Spinal cord (tissue), 10 donors: ENCODE data around the gene NEUROG1. TPM values are rescaled to one million over a fixed set of nuclear protein-coding genes. Genes with fewer than 3 reads are reported as not detected.
"Not testable (repeated sequence)": the region's sequence is repeated elsewhere in the genome, so short reads cannot be mapped to it uniquely, and the experiment has no call there.

Experiments used
- DNase-seq, 6 donors: peaks; one replicate each; pipeline versions ENCODE4 v3.0.0 to v3.0.0-alpha.2; 2013 to 2015; ENCODE audit warnings: low spot score in 6 of 6, low read depth in 4 of 6
- H3K27ac ChIP-seq: one replicate; pipeline ENCODE4 v1.5.1; 2013; ENCODE audit warnings: low read depth, low read length, control low read depth
- H3K27me3 ChIP-seq: one replicate; pipeline ENCODE4 v1.6.1; 2013; ENCODE audit warnings: low read length; ENCODE audit not compliant: control insufficient read depth, insufficient read depth
- H3K36me3 ChIP-seq: one replicate; pipeline ENCODE4 v1.6.1; 2013; ENCODE audit warnings: low read length; ENCODE audit not compliant: control insufficient read depth, insufficient read depth
- H3K4me1 ChIP-seq: one replicate; pipeline ENCODE4 v1.6.1; 2013; ENCODE audit warnings: low read length; ENCODE audit not compliant: control insufficient read depth, insufficient read depth
- H3K4me3 ChIP-seq: one replicate; pipeline ENCODE4 v1.5.1; 2013; ENCODE audit warnings: low read depth, low read length, control low read depth
- H3K9me3 ChIP-seq: one replicate; pipeline ENCODE4 v1.6.1; 2013; ENCODE audit warnings: low read length; ENCODE audit not compliant: control insufficient read depth, insufficient read depth
- WGBS: methylation state at CpG from one replicate; pipeline ENCODE4 v1.1.5; 2013; ENCODE audit warnings: missing lambda C conversion rate; ENCODE audit not compliant: insufficient coverage; 5-methylcytosine and 5-hydroxymethylcytosine counted together
- polyA plus RNA-seq, 2 donors: library from polyadenylated mRNA; unstranded; fragments of 120-200 nt; gene quantifications; one replicate each; pipeline ENCODE4 v1.2.1, GENCODE V29; 2013; ENCODE audit not compliant: insufficient read length in 2 of 2
- total RNA-seq, 2 donors: library from RNA; depleted of rRNA in 1 of 2; stranded (reverse); fragments of 120-200 nt in 1 of 2; fragments of >200 nt in 1 of 2; gene quantifications; one replicate each; pipeline versions ENCODE4 v1.2.3 to v1.2.4, GENCODE V29; 2013 to 2014
- donor health status: healthy.

The NEUROG1 gene
- total and polyA plus RNA-seq, 4 donors, result 0.39 TPM; not detected in 3

GRCh38 chr5:135539430-135540005 lies 3.8 kb upstream of the NEUROG1 start:
- no peak for DNase-seq
- peaks cover 2% of the 10 kb centered on the region for H3K9me3 ChIP-seq
- WGBS, result 60% methylated on average over 2 of the region's 4 CpGs
- no peak overlapping the region for H3K27ac ChIP-seq
- H3K27me3 ChIP-seq, result peaks cover 97% of the 10 kb centered on the region
- H3K4me1 ChIP-seq, result peaks cover 33% of the 10 kb centered on the region
- H3K36me3 ChIP-seq, result no peaks in the 10 kb centered on the region
- H3K4me3 ChIP-seq, result no peak overlapping the region

- Histone ChIP-seq H3K27me3 (peaks cover 96% of the 10 kb centered on the region), H3K9me3 (peaks cover 2% of the 10 kb centered on the region), H3K4me3 (no peak overlapping the region), H3K36me3 (no peaks in the 10 kb centered on the region), H3K27ac (no peak overlapping the region), H3K4me1 (peaks cover 22% of the 10 kb centered on the region)
- WGBS, result 98% methylated on average over 3 of the region's 5 CpGs
- no peak for DNase-seq
Measured at GRCh38 chr5:135538261-135538660, 2.5 kb upstream of the NEUROG1 start.

GRCh38 chr5:135537745-135538144 lies 2.0 kb upstream of the NEUROG1 start:
- H3K9me3 ChIP-seq, result peaks cover 2% of the 10 kb centered on the region
- no peak overlapping the region for H3K27ac ChIP-seq
- peaks cover 97% of the 10 kb centered on the region for H3K27me3 ChIP-seq
- WGBS, result 90% methylated on average over 2 of the region's 2 CpGs
- H3K4me3 ChIP-seq, result no peak overlapping the region
- H3K4me1 ChIP-seq, result peaks cover 20% of the 10 kb centered on the region
- no peak for DNase-seq
- no peaks in the 10 kb centered on the region for H3K36me3 ChIP-seq

DNA sequence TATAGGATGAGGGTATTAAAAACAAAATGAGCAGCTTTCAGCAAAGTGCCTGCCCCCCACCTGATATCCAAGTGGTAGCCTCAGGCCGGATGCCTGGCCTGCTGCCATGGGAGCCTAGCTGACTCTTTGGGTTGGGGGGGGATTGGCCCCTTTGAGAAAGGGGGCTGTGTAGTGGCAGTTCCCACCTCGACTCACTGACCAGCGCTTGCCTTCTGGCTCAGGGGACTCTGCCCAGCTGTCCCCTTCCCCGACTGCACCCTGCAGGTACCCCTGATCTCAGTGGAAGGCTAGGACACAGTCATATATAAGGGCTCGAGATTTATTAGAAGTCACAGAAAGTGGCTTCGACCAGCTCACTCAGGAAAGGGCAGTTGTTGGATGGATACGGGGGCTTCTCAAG lies 1.5 kb upstream of the NEUROG1 start:
- no peak for DNase-seq
- H3K27me3 ChIP-seq, result peaks cover 99% of the 10 kb centered on the region
- no peak overlapping the region for H3K4me3 ChIP-seq
- H3K9me3 ChIP-seq, result peaks cover 2% of the 10 kb centered on the region
- no peaks in the 10 kb centered on the region for H3K36me3 ChIP-seq
- peaks cover 20% of the 10 kb centered on the region for H3K4me1 ChIP-seq
- no peak overlapping the region for H3K27ac ChIP-seq
- WGBS, result 61% methylated on average over 5 of the region's 7 CpGs

DNA sequence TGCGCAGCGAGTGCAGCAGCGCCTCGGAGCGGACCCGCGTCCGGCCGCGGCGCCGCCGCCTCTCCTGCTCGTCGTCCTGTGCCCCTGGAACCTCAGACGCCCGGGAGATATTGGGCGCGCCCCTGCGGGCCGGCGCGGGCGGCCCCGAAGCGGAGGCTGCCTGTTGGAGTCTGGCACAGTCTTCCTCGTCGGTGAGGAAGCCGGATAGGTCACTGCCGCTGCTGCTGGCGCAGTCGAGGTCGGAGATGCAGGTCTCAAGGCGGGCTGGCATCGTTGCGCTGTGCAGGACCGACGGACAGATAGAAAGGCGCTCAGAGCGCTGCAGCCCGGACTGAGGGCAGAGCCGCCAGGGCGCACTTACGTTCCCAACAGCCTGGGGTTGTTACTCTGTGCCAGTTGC lies 344 bp downstream of the NEUROG1 start:
- no peak overlapping the region for H3K27ac ChIP-seq
- peaks cover 2% of the 10 kb centered on the region for H3K9me3 ChIP-seq
- under 1% methylated on average over 44 of the region's 44 CpGs for WGBS
- no peak overlapping the region for H3K4me3 ChIP-seq
- no peaks in the 10 kb centered on the region for H3K36me3 ChIP-seq
- H3K4me1 ChIP-seq, result peaks cover 20% of the 10 kb centered on the region
- peak in 1 of 6 donors; percentile 32 for DNase-seq
- H3K27me3 ChIP-seq, result peaks cover 94% of the 10 kb centered on the region

GRCh38 chr5:135534609-135535419 lies 950 bp downstream of the NEUROG1 start:
- H3K9me3 ChIP-seq, result peaks cover 2% of the 10 kb centered on the region
- 3% methylated on average over 60 of the region's 61 CpGs for WGBS
- DNase-seq, result peak in 1 of 6 donors; percentile 27
- peaks cover 94% of the 10 kb centered on the region for H3K27me3 ChIP-seq
- H3K4me3 ChIP-seq, result no peak overlapping the region
- H3K27ac ChIP-seq, result no peak overlapping the region
- H3K4me1 ChIP-seq, result peaks cover 20% of the 10 kb centered on the region
- no peaks in the 10 kb centered on the region for H3K36me3 ChIP-seq

- H3K9me3 ChIP-seq, result peaks cover 2% of the 10 kb centered on the region
- no peak for DNase-seq
- WGBS, result 60% methylated on average over 1 of the region's 3 CpGs
- no peak overlapping the region for H3K27ac ChIP-seq
- H3K4me3 ChIP-seq, result no peak overlapping the region
- peaks cover 90% of the 10 kb centered on the region for H3K27me3 ChIP-seq
- no peaks in the 10 kb centered on the region for H3K36me3 ChIP-seq
- peaks cover 20% of the 10 kb centered on the region for H3K4me1 ChIP-seq
Measured at GRCh38 chr5:135533794-135534193, 2.0 kb downstream of the NEUROG1 start.

- H3K4me3 ChIP-seq, result no peak overlapping the region
- no peak overlapping the region for H3K27ac ChIP-seq
- peaks cover 86% of the 10 kb centered on the region for H3K27me3 ChIP-seq
- peaks cover 2% of the 10 kb centered on the region for H3K9me3 ChIP-seq
- DNase-seq, result peak in 1 of 6 donors; percentile 62
- peaks cover 20% of the 10 kb centered on the region for H3K4me1 ChIP-seq
- no peaks in the 10 kb centered on the region for H3K36me3 ChIP-seq
- no CpG with 5 or more reads among the region's 3 CpGs for WGBS
Measured at GRCh38 chr5:135533334-135533733, 2.4 kb downstream of the NEUROG1 start.

- not testable (repeated sequence) for H3K9me3 ChIP-seq, DNase-seq, H3K4me3 ChIP-seq, H3K27ac ChIP-seq, H3K4me1 ChIP-seq, H3K36me3 ChIP-seq
- no CpG with 5 or more reads among the region's 5 CpGs for WGBS
- peaks cover 66% of the 10 kb centered on the region for H3K27me3 ChIP-seq
Measured at GRCh38 chr5:135529576-135529975, 6.2 kb downstream of the NEUROG1 start.

DNA sequence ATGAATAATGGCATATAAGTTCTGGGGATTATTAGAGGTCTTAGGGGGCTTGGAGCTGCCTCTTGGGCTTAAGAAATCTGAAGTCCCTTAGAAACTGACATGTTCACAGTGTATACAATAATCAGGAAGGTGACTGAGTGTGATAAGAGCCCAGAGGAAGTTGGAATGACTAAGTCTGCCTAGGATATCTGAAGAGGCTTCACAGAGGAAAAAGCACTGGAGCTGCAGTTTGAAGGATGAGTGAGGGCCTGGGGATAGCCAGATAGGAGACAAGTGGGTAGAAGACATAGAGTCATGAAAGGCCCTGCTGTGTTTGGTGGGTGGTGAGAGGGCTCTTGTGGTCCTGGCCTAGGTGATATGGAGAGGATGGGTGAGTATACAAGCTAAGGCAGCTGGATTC lies 8.8 kb downstream of the NEUROG1 start:
- H3K27ac ChIP-seq, result no peak overlapping the region
- H3K27me3 ChIP-seq, result peaks cover 43% of the 10 kb centered on the region
- H3K36me3 ChIP-seq, result no peaks in the 10 kb centered on the region
- H3K4me3 ChIP-seq, result no peak overlapping the region
- no peaks in the 10 kb centered on the region for H3K4me1 ChIP-seq
- H3K9me3 ChIP-seq, result no peaks in the 10 kb centered on the region
- no peak for DNase-seq
